Adrenal gland (tissue), 19 donors: Measurements from ENCODE around the gene DHRS4. TPM values are rescaled to one million over a fixed set of nuclear protein-coding genes. Genes with fewer than 3 reads are reported as not detected.

Experiments used
- DNase-seq, 7 donors: peaks; one replicate each; pipeline ENCODE4 v3.0.0-alpha.2; 2019 to 2020
- H3K27ac ChIP-seq, 5 donors: fragments of 200-600 bp; sonication (generic) in 4 of 5; 1 replicate in 3 of 5; 2 replicates in 2 of 5; pipeline versions ENCODE4 v1.5.1 to v1.8.0; 2016 to 2020; ENCODE audit warnings: mild to moderate bottlenecking in 1 of 5
- H3K27me3 ChIP-seq: fragments of 200-600 bp; 2 replicates; pipeline ENCODE4 v1.8.0; 2021
- H3K36me3 ChIP-seq, 2 donors: fragments of 200-600 bp; replicated peaks in 1 of 2; 1 replicate in 1 of 2; 2 replicates in 1 of 2; pipeline versions ENCODE4 v1.5.1 to v1.8.0; 2018 to 2022
- H3K4me1 ChIP-seq, 2 donors: fragments of 200-600 bp; replicated peaks in 1 of 2; 1 replicate in 1 of 2; 2 replicates in 1 of 2; pipeline versions ENCODE4 v1.5.1 to v1.8.0; 2018 to 2021
- H3K4me3 ChIP-seq, 4 donors: fragments of 200-600 bp; sonication (generic) in 3 of 4; one replicate each; pipeline ENCODE4 v1.5.1; 2016 to 2018
- H3K9me3 ChIP-seq, 3 donors: fragments of 200-600 bp; sonication (generic) in 1 of 3; replicated peaks in 1 of 3; 1 replicate in 2 of 3; 2 replicates in 1 of 3; pipeline versions ENCODE4 v1.5.1 to v1.8.0; 2016 to 2021
- CTCF ChIP-seq, 6 experiments: fragments of 450-650 bp in 4 of 6; fragments of 200-600 bp in 2 of 6; sonication (generic) in 1 of 6; IDR thresholded peaks; 1 replicate in 5 of 6; 2 replicates in 1 of 6; pipeline versions ENCODE4 v1.5.1 to v1.8.0; 2016 to 2021; ENCODE audit warnings: antibody characterized with exemption in 6 of 6, mild to moderate bottlenecking in 2 of 6, moderate library complexity in 1 of 6
- POLR2A ChIP-seq, 2 donors: fragments of 450-650 bp; IDR thresholded peaks; one replicate each; pipeline ENCODE4 v1.6.1; 2017; ENCODE audit warnings: antibody characterized with exemption in 2 of 2, mild to moderate bottlenecking in 2 of 2, moderate library complexity in 1 of 2
- WGBS, 4 donors: extraction: QIAGEN DNeasy Blood & Tissue Kit in 2 of 4; methylation state at CpG; one replicate each; pipeline versions ENCODE4 v1.1.5 to v1.1.7; 2013 to 2017; 5-methylcytosine and 5-hydroxymethylcytosine counted together
- intact Hi-C, 2 donors: fragments of 100-400 bp; cut with DNase I; formaldehyde crosslinking; loops; one replicate each; pipeline versions ENCODE4 v1.14.1 to v1.15.0; 2022 to 2023
- long read RNA-seq, 10 donors: library from polyadenylated mRNA in 3 of 10; unstranded in 2 of 10; stranded (forward) in 1 of 10; transcript quantifications; one replicate each; pipeline ENCODE4 v2.0.0 and lab custom pipeline, GENCODE V29; 2021 to 2026
- polyA plus RNA-seq, 3 donors: library from polyadenylated mRNA; stranded (reverse); fragments of 200-250 nt in 2 of 3; fragments of 350-450 nt in 1 of 3; fragmentation: Illumina TruSeq in 1 of 3; extraction: RNeasy Lipid Tissue Mini Kit (QIAGEN cat#74804) in 1 of 3; gene quantifications; one replicate each; pipeline ENCODE4 v1.2.3, GENCODE V29; 2013 to 2014
- total RNA-seq, 9 donors: library from RNA; depleted of rRNA in 4 of 9; stranded (reverse); fragments of >200 nt in 4 of 9; fragments of 120-200 nt in 1 of 9; fragmentation: NEBNext Ultra II Directional in 1 of 9; extraction: Animal tissue kit (Norgen Biotek cat#: 25700) in 1 of 9; gene quantifications; one replicate each; pipeline versions ENCODE4 v1.1.0 to v1.2.4, GENCODE V29; 2013 to 2023
- donor health status: healthy with polysubstance abuse.
- donor health status: Bipolar disorder and iron deficiency.
- donor health status: DM: yes; HTN: yes; CAD: no.
- donor health status: DM: no; HTN: no; CAD: no.
- donor health status: DM: no; HTN: no; CAD: no.
- donor health status: DM: yes; HTN: yes; CAD: no.

DHRS4 gene
- total RNA-seq (10 to 100 TPM; 26.1 to 77.5 (median 47.0) TPM), polyA plus RNA-seq (10 to 100 TPM; 41.0 to 53.3 (median 52.7) TPM)
- long read RNA-seq, donor 1, transcript DHRS4-201 (8 exons, 1,443 nt), result minor isoform, 19 of 50 reads
- long read RNA-seq, donor 1, transcript DHRS4-203 (5 exons, 727 nt), result major isoform, 21 of 50 reads
- long read RNA-seq, donor 1, partial matches to known transcripts, result 7 of 50 reads
- long read RNA-seq, donor 1, other reads (novel, unspliced or antisense), result 0 of 50 reads
- long read RNA-seq, donor 2, transcript DHRS4-201 (8 exons, 1,443 nt), result minor isoform, 7 of 32 reads
- long read RNA-seq, donor 2, transcript DHRS4-203 (5 exons, 727 nt), result major isoform, 15 of 32 reads
- long read RNA-seq, donor 2, partial matches to known transcripts, result 8 of 32 reads
- long read RNA-seq, donor 2, other reads (novel, unspliced or antisense), result 0 of 32 reads
- long read RNA-seq, donor 3, transcript DHRS4-203 (5 exons, 727 nt), result major isoform, 10 of 18 reads
- long read RNA-seq, donor 3, transcript DHRS4-201 (8 exons, 1,443 nt), result minor isoform, 7 of 18 reads
- long read RNA-seq, donor 3, partial matches to known transcripts, result 0 of 18 reads
- long read RNA-seq, donor 3, other reads (novel, unspliced or antisense), result 0 of 18 reads
- long read RNA-seq, donor 4, transcript DHRS4-203 (5 exons, 727 nt), result major isoform, 27 of 59 reads
- long read RNA-seq, donor 4, transcript DHRS4-201 (8 exons, 1,443 nt), result minor isoform, 15 of 59 reads
- long read RNA-seq, donor 4, partial matches to known transcripts, result 5 of 59 reads
- long read RNA-seq, donor 4, other reads (novel, unspliced or antisense), result 8 of 59 reads
- long read RNA-seq, donor 5, transcript DHRS4-202 (4 exons, 785 nt), result minor isoform, 5 of 93 reads
- long read RNA-seq, donor 5, transcript DHRS4-201 (8 exons, 1,443 nt), result major isoform, 45 of 93 reads
- long read RNA-seq, donor 5, transcript DHRS4-203 (5 exons, 727 nt), result minor isoform, 28 of 93 reads
- long read RNA-seq, donor 5, partial matches to known transcripts, result 5 of 93 reads
- long read RNA-seq, donor 5, other reads (novel, unspliced or antisense), result 9 of 93 reads
- long read RNA-seq, donor 6, transcript DHRS4-203 (5 exons, 727 nt), result major isoform, 15 of 39 reads
- long read RNA-seq, donor 6, transcript DHRS4-201 (8 exons, 1,443 nt), result minor isoform, 8 of 39 reads
- long read RNA-seq, donor 6, partial matches to known transcripts, result 4 of 39 reads
- long read RNA-seq, donor 6, other reads (novel, unspliced or antisense), result 9 of 39 reads
- long read RNA-seq, donor 7, transcript DHRS4-203 (5 exons, 727 nt), result minor isoform, 6 of 22 reads
- long read RNA-seq, donor 7, transcript DHRS4-201 (8 exons, 1,443 nt), result major isoform, 13 of 22 reads
- long read RNA-seq, donor 7, partial matches to known transcripts, result 0 of 22 reads
- long read RNA-seq, donor 7, other reads (novel, unspliced or antisense), result 0 of 22 reads
- long read RNA-seq, donor 8, transcript DHRS4-203 (5 exons, 727 nt), result major isoform, 32 of 81 reads
- long read RNA-seq, donor 8, transcript DHRS4-201 (8 exons, 1,443 nt), result minor isoform, 31 of 81 reads
- long read RNA-seq, donor 8, partial matches to known transcripts, result 9 of 81 reads
- long read RNA-seq, donor 8, other reads (novel, unspliced or antisense), result 0 of 81 reads
- long read RNA-seq, donor 9, transcript DHRS4-203 (5 exons, 727 nt), result major isoform, 11 of 22 reads
- long read RNA-seq, donor 9, transcript DHRS4-201 (8 exons, 1,443 nt), result minor isoform, 9 of 22 reads
- long read RNA-seq, donor 9, partial matches to known transcripts, result 0 of 22 reads
- long read RNA-seq, donor 9, other reads (novel, unspliced or antisense), result 0 of 22 reads
- long read RNA-seq, donor 10, transcript DHRS4-203 (5 exons, 727 nt), result minor isoform, 14 of 30 reads
- long read RNA-seq, donor 10, transcript DHRS4-201 (8 exons, 1,443 nt), result major isoform, 16 of 30 reads
- long read RNA-seq, donor 10, partial matches to known transcripts, result 0 of 30 reads
- long read RNA-seq, donor 10, other reads (novel, unspliced or antisense), result 0 of 30 reads

- Histone ChIP-seq H3K9me3 (no peaks in the 10 kb centered on the region), H3K4me3 (peak within 1 kb of the TSS; percentile 17 to 86 (median 58)), H3K4me1 (peaks cover 7 to 18% of the 10 kb centered on the region in 2 donors), H3K36me3 (peaks cover 0 to 5% of the 10 kb centered on the region in 2 donors), H3K27me3 (no peaks in the 10 kb centered on the region), H3K27ac (peak within 1 kb of the TSS in 4 of 5 donors; percentile 30 to 93 (median 76))
- 0% methylated on average over 13 to 44 of the region's 44 CpGs for WGBS, 4 donors
- intact Hi-C loops, result no loop called here
- DNase-seq, result peak; percentile 81 to 90 (median 84)
- peak; percentile 77 to 93 (median 85) for TF ChIP-seq CTCF (IDR thresholded peaks at IDR 0.05)
- peak in 1 of 2 donors; percentile 55 for TF ChIP-seq POLR2A (IDR thresholded peaks at IDR 0.05)
Measured at GRCh38 chr14:23953464-23954278, at the start of gene DHRS4. TSS of gene DHRS4 (plus strand) at chr14:23953770. CDS start at chr14:23953789, 19 bp downstream.

DNA sequence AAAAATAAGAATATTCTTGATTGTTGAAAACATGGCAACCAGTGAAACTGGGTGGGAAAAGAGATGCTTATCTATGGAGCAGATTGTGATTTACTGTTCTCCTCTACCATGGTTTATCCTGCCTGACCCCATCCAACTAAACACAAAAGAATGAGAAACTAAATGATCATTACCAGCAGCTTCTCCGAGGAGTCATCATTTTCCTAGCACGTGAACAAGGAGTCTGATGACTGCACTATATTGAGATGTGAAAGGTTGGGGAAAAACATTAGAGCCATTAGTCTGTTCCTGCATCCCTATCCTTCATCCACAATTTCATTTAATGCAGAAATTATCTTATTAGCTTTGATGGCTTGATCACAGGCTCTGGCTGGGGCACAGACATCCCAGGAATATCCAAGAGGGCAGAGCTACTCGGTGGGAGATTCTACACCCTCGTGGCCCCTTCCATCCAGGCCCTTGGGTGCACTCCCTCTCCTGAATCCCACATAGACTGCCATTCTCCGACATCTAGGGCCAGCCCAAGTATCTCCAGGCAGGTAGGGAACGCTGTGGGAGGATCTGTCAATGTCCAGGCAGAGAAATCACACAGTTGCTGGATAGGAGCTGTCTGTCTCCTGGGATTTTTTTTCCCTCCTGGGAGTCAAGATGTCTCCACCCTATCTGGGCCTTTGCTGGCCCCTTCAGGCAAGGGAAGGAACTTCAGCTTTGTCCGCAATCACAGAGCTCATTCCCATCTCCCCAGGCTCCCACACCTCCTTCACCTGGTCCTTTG lies 43.3 kb upstream of the DHRS4 start:
- Histone ChIP-seq H3K36me3 (no peaks in the 10 kb centered on the region), H3K27ac (no peak overlapping the region), H3K27me3 (no peaks in the 10 kb centered on the region), H3K9me3 (no peaks in the 10 kb centered on the region), H3K4me1 (no peaks in the 10 kb centered on the region), H3K4me3 (no peak overlapping the region)
- WGBS, 4 donors, result 52 to 76% (median 66%) methylated on average over 7 of the region's 7 CpGs
- DNase-seq, result peak; percentile 32 to 76 (median 55)
- intact Hi-C loops, result loop anchor here (5.0 to 10.0 kb wide), 3 partner anchors 185 to 278 kb away; no protein-coding TSS in a partner anchor
- TF ChIP-seq CTCF (IDR thresholded peaks at IDR 0.05) (peak; percentile 71 to 83 (median 74)), POLR2A (IDR thresholded peaks at IDR 0.05) (no peak)
